ENCODE results near the gene PYGM.

GRCh38 chr11:64791781-64792291, 32.1 kb upstream of the PYGM start:
- TF ChIP-seq CTCF (IDR thresholded peaks at IDR 0.05) = no peak
- TF ChIP-seq ZFX (IDR thresholded peaks at IDR 0.05; ENCODE audit: borderline replicate concordance) = no peak
